Panc1 (cell line): ENCODE results near the gene TTC9C.

Source experiments
- CTCF ChIP-seq: fragments of 450-650 bp; IDR thresholded peaks from 2 replicates; pipeline ENCODE4 v1.5.1; 2017; ENCODE audit warnings: mild to moderate bottlenecking
- POLR2AphosphoS5 ChIP-seq: IDR thresholded peaks from 2 replicates; pipeline ENCODE4 v1.6.1; 2012; ENCODE audit warnings: mild to moderate bottlenecking, low read depth, low read length, moderate library complexity
- REST ChIP-seq, 2 experiments: IDR thresholded peaks; 2 replicates each; pipeline ENCODE4 v1.6.1; 2011 to 2012; ENCODE audit warnings: low read depth in 2 of 2, control low read depth in 1 of 2, low read length in 1 of 2, mild to moderate bottlenecking in 1 of 2, moderate library complexity in 1 of 2; ENCODE audit not compliant: insufficient read depth in 1 of 2
- SIN3A ChIP-seq: IDR thresholded peaks from 2 replicates; pipeline ENCODE4 v1.6.1; 2012; ENCODE audit warnings: low read depth, mild to moderate bottlenecking, low read length, moderate library complexity, borderline replicate concordance; ENCODE audit not compliant: insufficient read depth
- TCF7L2 ChIP-seq: IDR thresholded peaks from 2 replicates; pipeline ENCODE4 v1.6.1; 2011; ENCODE audit warnings: mild to moderate bottlenecking, low read depth, low read length, inconsistent platforms

- TF ChIP-seq CTCF (no peak), POLR2AphosphoS5 (no peak), SIN3A (no peak), REST (IDR thresholded peaks at IDR 0.05; ENCODE audit: insufficient read depth in 1 of 2, low read depth in 2 of 2, low read length in 1 of 2) (no peak), TCF7L2 (no peak)
Measured at GRCh38 chr11:62737196-62737595, 8.9 kb downstream of the TTC9C start.
